Thoracic aorta (tissue), 2 donors: Measurements from ENCODE around the gene LSG1. TPM values are rescaled to one million over a fixed set of nuclear protein-coding genes. Genes with fewer than 3 reads are reported as not detected.

Experiments
- ATAC-seq: fragments of 150-250 bp; one replicate; pipeline ENCODE4 v1.8.0; 2017; ENCODE audit warnings: low read depth; ENCODE audit not compliant: insufficient number of reproducible peaks, low FRiP score
- DNase-seq: peaks from one replicate; pipeline ENCODE4 v3.0.0-alpha.2; 2020; ENCODE audit warnings: low spot score
- H3K27ac ChIP-seq, 2 donors: fragments of 200-600 bp; sonication (generic); 1 replicate in 1 of 2; 2 replicates in 1 of 2; pipeline ENCODE4 v1.5.1; 2016; ENCODE audit warnings: mild to moderate bottlenecking in 2 of 2, moderate library complexity in 2 of 2
- H3K27me3 ChIP-seq: fragments of 200-600 bp; sonication (generic); replicated peaks from 2 replicates; pipeline ENCODE4 v1.6.0; 2016; ENCODE audit warnings: mild to moderate bottlenecking; ENCODE audit not compliant: insufficient read depth
- H3K36me3 ChIP-seq: fragments of 200-600 bp; sonication (generic); one replicate; pipeline ENCODE4 v1.5.1; 2016
- H3K4me1 ChIP-seq, 2 donors: fragments of 200-600 bp; sonication (generic); 1 replicate in 1 of 2; 2 replicates in 1 of 2; pipeline versions ENCODE4 v1.5.1 to v1.6.0; 2016; ENCODE audit warnings: low read depth in 2 of 2, mild to moderate bottlenecking in 1 of 2; ENCODE audit not compliant: control insufficient read depth in 1 of 2
- H3K4me3 ChIP-seq: fragments of 200-600 bp; sonication (generic); 2 replicates; pipeline ENCODE4 v1.5.1; 2016; ENCODE audit warnings: mild to moderate bottlenecking
- H3K9me3 ChIP-seq: fragments of 200-600 bp; sonication (generic); 2 replicates; pipeline ENCODE4 v1.5.1; 2016
- CTCF ChIP-seq: fragments of 200-600 bp; sonication (generic); IDR thresholded peaks from one replicate; pipeline ENCODE4 v1.5.1; 2019; ENCODE audit warnings: antibody characterized with exemption
- total RNA-seq, 2 donors: library from RNA; depleted of rRNA; stranded (reverse); fragments of >200 nt; gene quantifications; one replicate each; pipeline versions ENCODE4 v1.1.0 to v1.2.3, GENCODE V29; 2016

Gene LSG1
- total RNA-seq, 2 donors from 2014 or later: 19.4 to 59.3 TPM

- DNase-seq (no peak), ATAC-seq (no peak)
- no peaks in the 10 kb centered on the region for H3K4me1 ChIP-seq
- no peaks in the 10 kb centered on the region for H3K9me3 ChIP-seq
- H3K27ac ChIP-seq: no peak overlapping the region
- H3K36me3 ChIP-seq: no peaks in the 10 kb centered on the region
- no peak for TF ChIP-seq CTCF
- no peak overlapping the region for H3K4me3 ChIP-seq
- no peaks in the 10 kb centered on the region for H3K27me3 ChIP-seq
These were observed 48.3 kb downstream of the LSG1 start for GRCh38 chr3:194623449-194624290.

GRCh38 chr3:194622621-194623340 is 49.2 kb downstream of the LSG1 start:
- TF ChIP-seq CTCF: no peak
- Histone ChIP-seq H3K27ac (no peak overlapping the region), H3K36me3 (no peaks in the 10 kb centered on the region), H3K27me3 (no peaks in the 10 kb centered on the region), H3K4me1 (no peaks in the 10 kb centered on the region), H3K4me3 (no peak overlapping the region), H3K9me3 (no peaks in the 10 kb centered on the region)
- DNase-seq: no peak
- ATAC-seq: no peak

- DNase-seq: no peak
- TF ChIP-seq CTCF: no peak
- Histone ChIP-seq H3K4me1 (no peaks in the 10 kb centered on the region), H3K27ac (no peak overlapping the region), H3K9me3 (no peaks in the 10 kb centered on the region), H3K36me3 (no peaks in the 10 kb centered on the region), H3K27me3 (no peaks in the 10 kb centered on the region), H3K4me3 (no peak overlapping the region)
- no peak for ATAC-seq
These were observed 50.0 kb downstream of the LSG1 start for GRCh38 chr3:194621947-194622346.

GRCh38 chr3:194620196-194620595 is 51.8 kb downstream of the LSG1 start:
- no peak for TF ChIP-seq CTCF
- no peak overlapping the region for H3K27ac ChIP-seq

GRCh38 chr3:194619741-194620140 is 52.2 kb downstream of the LSG1 start:
- DNase-seq (no peak), ATAC-seq (no peak)
- Histone ChIP-seq H3K27ac (no peak overlapping the region), H3K4me3 (no peak overlapping the region), H3K4me1 (no peaks in the 10 kb centered on the region), H3K9me3 (no peaks in the 10 kb centered on the region), H3K27me3 (no peaks in the 10 kb centered on the region), H3K36me3 (no peaks in the 10 kb centered on the region)
- no peak for TF ChIP-seq CTCF

More at GRCh38 chr3:194620196-194620595, 51.8 kb downstream of the LSG1 start:
- H3K9me3 ChIP-seq: no peaks in the 10 kb centered on the region
- no peaks in the 10 kb centered on the region for H3K27me3 ChIP-seq
- no peak overlapping the region for H3K4me3 ChIP-seq
- ATAC-seq: no peak
- H3K36me3 ChIP-seq: no peaks in the 10 kb centered on the region
- H3K4me1 ChIP-seq: no peaks in the 10 kb centered on the region
- no peak for DNase-seq
